Ascending aorta (tissue), 2 donors: Measurements from ENCODE around the gene BAD. TPM values are rescaled to one million over a fixed set of nuclear protein-coding genes. Genes with fewer than 3 reads are reported as not detected.

Source experiments
- DNase-seq, 2 donors: peaks; one replicate each; pipeline ENCODE4 v3.0.0-alpha.2; 2019; ENCODE audit warnings: low spot score in 2 of 2
- H3K27ac ChIP-seq, 2 donors: fragments of 200-600 bp; sonication (generic); one replicate each; pipeline ENCODE4 v1.5.1; 2016 to 2017; ENCODE audit warnings: mild to moderate bottlenecking in 1 of 2
- H3K27me3 ChIP-seq: fragments of 200-600 bp; sonication (generic); one replicate; pipeline ENCODE4 v1.5.1; 2017
- H3K36me3 ChIP-seq, 2 donors: fragments of 200-600 bp; sonication (generic); one replicate each; pipeline ENCODE4 v1.5.1; 2016
- H3K4me1 ChIP-seq, 2 donors: fragments of 200-600 bp; sonication (generic); one replicate each; pipeline ENCODE4 v1.5.1; 2016 to 2017; ENCODE audit warnings: mild to moderate bottlenecking in 1 of 2
- H3K4me3 ChIP-seq, 2 donors: fragments of 200-600 bp; sonication (generic); one replicate each; pipeline ENCODE4 v1.5.1; 2016 to 2017; ENCODE audit warnings: mild to moderate bottlenecking in 1 of 2
- H3K9me3 ChIP-seq, 2 donors: fragments of 200-600 bp; sonication (generic); one replicate each; pipeline ENCODE4 v1.5.1; 2016
- intact Hi-C: fragments of 100-400 bp; cut with DNase I; formaldehyde crosslinking; loops from one replicate; pipeline ENCODE4 v1.15.1; 2023
- total RNA-seq: library from RNA; depleted of rRNA; stranded (reverse); fragments of >200 nt; gene quantifications from one replicate; pipeline ENCODE4 v1.1.0, GENCODE V29; 2016
- TF ChIP-seq, protein P1 (sequence below), 3 experiments: fragments of 200-600 bp in 2 of 3; fragments of 450-650 bp in 1 of 3; sonication (generic) in 2 of 3; IDR thresholded peaks; one replicate each; pipeline ENCODE4 v1.5.1; 2016 to 2019; ENCODE audit warnings: antibody characterized with exemption in 3 of 3, mild to moderate bottlenecking in 1 of 3, moderate library complexity in 1 of 3

BAD gene
- total RNA-seq, 1 donor from 2014 or later = 175 TPM

DNA sequence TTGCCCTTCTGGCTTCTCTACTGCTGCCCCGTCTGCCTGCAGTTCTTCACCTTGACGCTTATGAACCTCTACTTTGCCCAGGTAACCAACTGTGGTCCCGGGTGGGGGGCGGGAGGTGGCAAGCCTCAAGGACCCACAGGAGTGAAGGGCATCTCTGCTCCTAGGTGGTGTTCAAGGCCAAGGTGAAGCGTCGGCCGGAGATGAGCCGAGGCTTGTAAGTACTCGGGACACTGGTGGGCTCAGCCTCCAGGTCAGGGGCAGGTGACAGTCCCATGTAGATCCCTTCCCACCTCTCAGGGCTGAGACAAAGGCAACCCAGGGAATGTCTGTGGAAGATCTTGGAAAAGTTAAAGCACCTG lies 2.3 kb upstream of the BAD start:
- H3K27ac ChIP-seq = no peak overlapping the region
- H3K4me3 ChIP-seq = peak overlapping the region in 1 of 2 donors; percentile 82
- H3K36me3 ChIP-seq = peaks cover 0 to 4% of the 10 kb centered on the region in 2 donors
- intact Hi-C loops = no loop called here
- no peaks in the 10 kb centered on the region for H3K9me3 ChIP-seq
- H3K27me3 ChIP-seq = peaks cover 10% of the 10 kb centered on the region
- peaks cover 5 to 20% of the 10 kb centered on the region in 2 donors for H3K4me1 ChIP-seq
- TF ChIP-seq, protein P1, sequence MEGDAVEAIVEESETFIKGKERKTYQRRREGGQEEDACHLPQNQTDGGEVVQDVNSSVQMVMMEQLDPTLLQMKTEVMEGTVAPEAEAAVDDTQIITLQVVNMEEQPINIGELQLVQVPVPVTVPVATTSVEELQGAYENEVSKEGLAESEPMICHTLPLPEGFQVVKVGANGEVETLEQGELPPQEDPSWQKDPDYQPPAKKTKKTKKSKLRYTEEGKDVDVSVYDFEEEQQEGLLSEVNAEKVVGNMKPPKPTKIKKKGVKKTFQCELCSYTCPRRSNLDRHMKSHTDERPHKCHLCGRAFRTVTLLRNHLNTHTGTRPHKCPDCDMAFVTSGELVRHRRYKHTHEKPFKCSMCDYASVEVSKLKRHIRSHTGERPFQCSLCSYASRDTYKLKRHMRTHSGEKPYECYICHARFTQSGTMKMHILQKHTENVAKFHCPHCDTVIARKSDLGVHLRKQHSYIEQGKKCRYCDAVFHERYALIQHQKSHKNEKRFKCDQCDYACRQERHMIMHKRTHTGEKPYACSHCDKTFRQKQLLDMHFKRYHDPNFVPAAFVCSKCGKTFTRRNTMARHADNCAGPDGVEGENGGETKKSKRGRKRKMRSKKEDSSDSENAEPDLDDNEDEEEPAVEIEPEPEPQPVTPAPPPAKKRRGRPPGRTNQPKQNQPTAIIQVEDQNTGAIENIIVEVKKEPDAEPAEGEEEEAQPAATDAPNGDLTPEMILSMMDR (IDR thresholded peaks at IDR 0.05) = no peak
- peak in 1 of 2 donors; percentile 61 for DNase-seq

DNA sequence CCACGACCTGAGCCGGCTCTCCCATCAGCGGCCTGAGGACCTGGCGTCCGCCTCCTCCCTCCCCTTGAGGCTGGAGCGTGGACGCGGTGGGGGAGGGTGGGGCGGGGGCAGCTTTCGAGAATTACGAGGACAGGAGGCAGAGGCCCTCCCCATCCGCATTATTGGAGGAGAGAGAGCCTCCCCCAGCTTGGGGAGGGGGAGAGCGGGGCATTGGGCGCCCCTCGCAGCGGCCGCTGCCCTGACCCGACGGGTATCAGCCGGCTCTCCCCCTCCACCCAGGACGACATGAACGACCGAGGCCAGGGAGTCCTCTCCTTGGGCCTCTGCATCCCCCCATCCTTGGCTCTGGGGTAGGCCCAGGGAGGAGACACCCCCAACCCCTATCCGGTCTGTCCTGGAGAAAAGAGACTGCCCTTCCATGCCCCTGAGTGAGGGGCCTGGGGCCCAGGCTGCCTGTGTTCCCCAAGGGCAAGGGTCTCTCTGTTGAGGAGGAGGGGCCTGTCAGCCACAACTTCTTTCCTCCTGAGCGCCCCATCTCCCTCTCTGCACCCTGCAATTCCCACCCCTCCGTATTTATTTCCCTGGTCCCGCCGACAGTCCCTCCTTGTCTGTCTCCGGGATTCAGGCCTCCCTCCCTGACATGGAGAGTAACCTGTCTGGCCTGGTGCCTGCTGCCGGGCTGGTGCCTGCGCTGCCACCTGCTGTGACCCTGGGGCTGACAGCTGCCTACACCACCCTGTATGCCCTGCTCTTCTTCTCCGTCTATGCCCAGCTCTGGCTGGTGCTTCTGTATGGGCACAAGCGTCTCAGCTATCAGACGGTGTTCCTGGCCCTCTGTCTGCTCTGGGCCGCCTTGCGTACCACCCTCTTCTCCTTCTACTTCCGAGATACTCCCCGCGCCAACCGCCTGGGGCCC lies 1.7 kb upstream of the BAD start:
- intact Hi-C loops = loop anchor here (1.0 kb wide), 1 partner anchor 19 kb away; the partner anchor contains the start of gene ESRRA
- H3K9me3 ChIP-seq = no peaks in the 10 kb centered on the region
- H3K27ac ChIP-seq = peak overlapping the region; percentile 87 to 95
- H3K4me1 ChIP-seq = peaks cover 4 to 20% of the 10 kb centered on the region in 2 donors
- TF ChIP-seq, protein P1 (IDR thresholded peaks at IDR 0.05) = no peak
- H3K36me3 ChIP-seq = peaks cover 0 to 5% of the 10 kb centered on the region in 2 donors
- peak overlapping the region; percentile 82 to 96 for H3K4me3 ChIP-seq
- peaks cover 6% of the 10 kb centered on the region for H3K27me3 ChIP-seq
- peak in 1 of 2 donors; percentile 62 for DNase-seq

DNA sequence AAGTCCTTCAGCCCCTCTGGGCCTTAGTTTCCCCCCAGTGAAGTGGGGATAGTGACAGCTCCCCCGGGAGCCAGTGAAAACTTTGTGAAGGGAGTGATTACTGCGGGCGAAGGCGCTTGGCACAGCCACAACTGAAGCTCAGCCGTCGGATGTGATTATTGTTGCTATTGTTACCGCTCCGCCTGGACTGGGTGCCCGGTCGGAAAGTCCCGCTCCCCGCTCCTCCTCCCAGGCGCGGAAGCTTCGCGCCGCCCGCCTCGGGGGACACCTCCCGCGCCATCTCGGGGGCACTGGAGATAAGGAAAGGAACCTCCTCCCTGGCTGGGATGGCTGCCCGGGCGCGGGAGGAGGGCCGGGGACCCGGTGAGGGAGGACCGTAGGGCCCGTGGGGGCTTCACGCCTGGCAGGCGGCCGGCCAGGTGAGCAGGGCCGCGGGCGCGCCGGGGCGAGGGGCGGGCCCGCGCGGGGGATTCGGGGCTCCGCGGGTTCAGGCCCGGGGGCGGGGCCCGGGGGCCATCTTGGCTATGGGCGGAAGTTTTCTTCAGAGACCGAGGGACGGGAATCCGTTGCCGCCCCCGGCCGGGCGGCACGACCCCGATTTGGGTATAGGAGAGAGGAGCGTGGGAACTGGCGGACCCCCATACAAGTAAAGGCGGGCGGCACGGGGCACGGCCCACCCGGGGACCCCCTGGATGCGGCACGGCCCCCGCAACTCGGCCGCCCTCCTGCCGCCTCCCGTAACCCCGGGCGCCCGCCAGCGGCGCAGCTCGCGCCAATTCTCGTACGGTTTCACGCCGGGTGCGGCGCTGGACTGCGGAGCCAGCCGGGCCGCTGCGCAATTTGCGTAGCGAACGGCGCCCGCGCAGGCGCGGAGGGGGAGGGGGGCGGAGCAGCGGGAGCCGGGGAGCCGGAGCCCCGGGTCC lies 758 bp upstream of the BAD start, which contains the start of gene GPR137:
TSS of gene GPR137 (plus strand) at position 887 of the 923 bp plus-strand sequence. CDS start 677 bp downstream, outside the sequence.
- H3K4me3 ChIP-seq = peak within 1 kb of the TSS; percentile 82 to 96
- intact Hi-C loops = loop anchor here (1.0 kb wide), 2 partner anchors 15 to 20 kb away; partner anchors contain the start of gene ESRRA
- DNase-seq = peak in 1 of 2 donors; percentile 92
- no peaks in the 10 kb centered on the region for H3K27me3 ChIP-seq
- peaks cover 4 to 20% of the 10 kb centered on the region in 2 donors for H3K4me1 ChIP-seq
- peak within 1 kb of the TSS; percentile 87 to 95 for H3K27ac ChIP-seq
- TF ChIP-seq, protein P1 (IDR thresholded peaks at IDR 0.05) = no peak
- H3K36me3 ChIP-seq = peaks cover 0 to 8% of the 10 kb centered on the region in 2 donors
- no peaks in the 10 kb centered on the region for H3K9me3 ChIP-seq

DNA sequence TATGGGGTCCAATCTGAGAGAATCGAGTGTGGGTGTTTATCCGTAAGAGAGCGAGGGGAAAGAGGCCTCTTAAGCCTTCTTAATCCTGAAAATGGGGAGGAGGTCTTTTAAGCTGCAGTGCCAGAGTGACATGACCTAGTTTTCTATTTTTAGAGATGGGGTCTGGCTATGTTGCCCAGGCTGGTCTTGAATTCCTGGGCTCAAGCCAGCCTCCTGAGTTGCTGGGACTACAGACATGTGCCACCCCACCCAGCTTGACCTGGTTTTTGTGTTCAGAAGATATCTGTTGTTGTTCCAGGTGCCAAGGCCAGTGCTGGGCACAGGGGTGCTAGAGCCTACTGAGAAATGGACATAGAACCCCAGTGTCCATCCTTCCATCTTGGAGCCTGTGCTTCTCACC lies 1.4 kb downstream of the BAD start:
- TF ChIP-seq, protein P1 (IDR thresholded peaks at IDR 0.05) = no peak
- no peak for DNase-seq
- no peaks in the 10 kb centered on the region for H3K27me3 ChIP-seq
- H3K36me3 ChIP-seq = peaks cover 4 to 20% of the 10 kb centered on the region in 2 donors
- no peaks in the 10 kb centered on the region for H3K9me3 ChIP-seq
- H3K27ac ChIP-seq = no peak overlapping the region
- peaks cover 4 to 20% of the 10 kb centered on the region in 2 donors for H3K4me1 ChIP-seq
- H3K4me3 ChIP-seq = peak overlapping the region in 1 of 2 donors; percentile 82
- intact Hi-C loops = no loop called here
